ENCODE measurements around the gene KRT78. TPM values are rescaled to one million over a fixed set of nuclear protein-coding genes. Genes with fewer than 3 reads are reported as not detected.

Gene KRT78
- total RNA-seq, 6 experiments from 2014 or later: not detected

GRCh38 chr12:52837781-52838608, 10.8 kb downstream of the KRT78 start:
- H3K27me3 ChIP-seq: no peaks in the 10 kb centered on the region
- H3K4me1 ChIP-seq: no peaks in the 10 kb centered on the region
- H3K27ac ChIP-seq: no peak overlapping the region
- H3K36me3 ChIP-seq: no peaks in the 10 kb centered on the region
- H3K4me3 ChIP-seq: no peak overlapping the region
- intact Hi-C loops (cut with DNase I): no loop called here
- ATAC-seq (no peak), DNase-seq (no peak)
- H3K9me3 ChIP-seq: no peaks in the 10 kb centered on the region
- no peak for TF ChIP-seq POLR2A (IDR thresholded peaks at IDR 0.05)
- no peak for TF ChIP-seq CTCF (IDR thresholded peaks at IDR 0.05)
- WGBS (ENCODE audit: insufficient coverage, low coverage, low lambda C conversion rate, missing lambda C conversion rate): 64% methylated on average over 3 of the region's 6 CpGs

GRCh38 chr12:52837413-52837741, 11.4 kb downstream of the KRT78 start:
- H3K27me3 ChIP-seq: no peaks in the 10 kb centered on the region
- intact Hi-C loops (cut with DNase I): no loop called here

GRCh38 chr12:52836491-52837412, 12.0 kb downstream of the KRT78 start:
- no peaks in the 10 kb centered on the region for H3K36me3 ChIP-seq
- intact Hi-C loops (cut with DNase I): no loop called here
- H3K9me3 ChIP-seq: no peaks in the 10 kb centered on the region
- WGBS (ENCODE audit: insufficient coverage, low coverage, low lambda C conversion rate, missing lambda C conversion rate): 65% methylated on average over 4 of the region's 9 CpGs
- no peak overlapping the region for H3K4me3 ChIP-seq
- ATAC-seq (peak in 1 of 4 donors; percentile 8), DNase-seq (no peak)
- H3K4me1 ChIP-seq: no peaks in the 10 kb centered on the region
- no peaks in the 10 kb centered on the region for H3K27me3 ChIP-seq
- H3K27ac ChIP-seq: no peak overlapping the region
- TF ChIP-seq POLR2A (IDR thresholded peaks at IDR 0.05): no peak
- no peak for TF ChIP-seq CTCF (IDR thresholded peaks at IDR 0.05)

More at GRCh38 chr12:52837413-52837741, 11.4 kb downstream of the KRT78 start:
- DNase-seq: no peak
- TF ChIP-seq POLR2A (IDR thresholded peaks at IDR 0.05) (no peak), CTCF (IDR thresholded peaks at IDR 0.05) (no peak)
- no peak for ATAC-seq
- no peaks in the 10 kb centered on the region for H3K36me3 ChIP-seq
- WGBS (ENCODE audit: insufficient coverage, low coverage, low lambda C conversion rate, missing lambda C conversion rate): 47% methylated on average over 7 of the region's 9 CpGs
- H3K27ac ChIP-seq: no peak overlapping the region
- H3K4me3 ChIP-seq: no peak overlapping the region
- no peaks in the 10 kb centered on the region for H3K9me3 ChIP-seq
- no peaks in the 10 kb centered on the region for H3K4me1 ChIP-seq

- intact Hi-C loops (cut with DNase I): no loop called here
- DNase-seq (no peak), ATAC-seq (no peak)
- Histone ChIP-seq H3K27ac (no peak overlapping the region), H3K4me1 (no peaks in the 10 kb centered on the region), H3K27me3 (no peaks in the 10 kb centered on the region), H3K9me3 (no peaks in the 10 kb centered on the region), H3K4me3 (no peak overlapping the region), H3K36me3 (no peaks in the 10 kb centered on the region)
- WGBS (ENCODE audit: insufficient coverage, low coverage, low lambda C conversion rate, missing lambda C conversion rate): 56% methylated on average over 3 of the region's 7 CpGs
- no peak for TF ChIP-seq POLR2A (IDR thresholded peaks at IDR 0.05)
- no peak for TF ChIP-seq CTCF (IDR thresholded peaks at IDR 0.05)
Observed at GRCh38 chr12:52836042-52836466, 12.7 kb downstream of the KRT78 start.
